ACC112 (cell line): ENCODE data around the gene GGPS1.
A peak's percentile ranks its signal among the peaks of the same experiment; 100 is the strongest.
"Not testable (repeated sequence)": the region's sequence is repeated elsewhere in the genome, so short reads cannot be mapped to it uniquely, and the experiment has no call there.

Experiments used
- H2AFZ ChIP-seq: fragments of 200-600 bp; sonication (generic); one replicate; pipeline ENCODE4 v1.6.0; 2017; ENCODE audit warnings: antibody characterized with exemption, low read length; ENCODE audit not compliant: unreplicated experiment
- H3K27ac ChIP-seq: fragments of 200-600 bp; sonication (generic); 2 replicates; pipeline ENCODE4 v1.5.1; 2014; ENCODE audit warnings: low read depth, mild to moderate bottlenecking, antibody characterized with exemption, low read length, moderate library complexity
- H3K27me3 ChIP-seq: fragments of 200-600 bp; sonication (generic); 2 replicates; pipeline ENCODE4 v1.6.1; 2014; ENCODE audit warnings: mild to moderate bottlenecking, antibody characterized with exemption, low read length, moderate library complexity, mixed read lengths; ENCODE audit not compliant: insufficient read depth
- H3K36me3 ChIP-seq: fragments of 200-600 bp; sonication (generic); 2 replicates; pipeline ENCODE4 v1.6.1; 2016; ENCODE audit warnings: mild to moderate bottlenecking, antibody characterized with exemption, low read length, moderate library complexity, mixed read lengths; ENCODE audit not compliant: insufficient read depth
- H3K4me1 ChIP-seq: fragments of 200-600 bp; sonication (generic); one replicate; pipeline ENCODE4 v1.6.1; 2016; ENCODE audit warnings: low read length, mixed read lengths; ENCODE audit not compliant: insufficient read depth, unreplicated experiment, control insufficient read depth
- H3K4me3 ChIP-seq: fragments of 200-600 bp; sonication (generic); 2 replicates; pipeline ENCODE4 v1.5.1; 2014; ENCODE audit warnings: mild to moderate bottlenecking, low read depth, low read length
- H3K79me2 ChIP-seq: fragments of 200-600 bp; sonication (generic); one replicate; pipeline ENCODE4 v1.6.0; 2016; ENCODE audit warnings: low read length; ENCODE audit not compliant: control insufficient read depth, unreplicated experiment, insufficient read depth

The GGPS1 gene

DNA sequence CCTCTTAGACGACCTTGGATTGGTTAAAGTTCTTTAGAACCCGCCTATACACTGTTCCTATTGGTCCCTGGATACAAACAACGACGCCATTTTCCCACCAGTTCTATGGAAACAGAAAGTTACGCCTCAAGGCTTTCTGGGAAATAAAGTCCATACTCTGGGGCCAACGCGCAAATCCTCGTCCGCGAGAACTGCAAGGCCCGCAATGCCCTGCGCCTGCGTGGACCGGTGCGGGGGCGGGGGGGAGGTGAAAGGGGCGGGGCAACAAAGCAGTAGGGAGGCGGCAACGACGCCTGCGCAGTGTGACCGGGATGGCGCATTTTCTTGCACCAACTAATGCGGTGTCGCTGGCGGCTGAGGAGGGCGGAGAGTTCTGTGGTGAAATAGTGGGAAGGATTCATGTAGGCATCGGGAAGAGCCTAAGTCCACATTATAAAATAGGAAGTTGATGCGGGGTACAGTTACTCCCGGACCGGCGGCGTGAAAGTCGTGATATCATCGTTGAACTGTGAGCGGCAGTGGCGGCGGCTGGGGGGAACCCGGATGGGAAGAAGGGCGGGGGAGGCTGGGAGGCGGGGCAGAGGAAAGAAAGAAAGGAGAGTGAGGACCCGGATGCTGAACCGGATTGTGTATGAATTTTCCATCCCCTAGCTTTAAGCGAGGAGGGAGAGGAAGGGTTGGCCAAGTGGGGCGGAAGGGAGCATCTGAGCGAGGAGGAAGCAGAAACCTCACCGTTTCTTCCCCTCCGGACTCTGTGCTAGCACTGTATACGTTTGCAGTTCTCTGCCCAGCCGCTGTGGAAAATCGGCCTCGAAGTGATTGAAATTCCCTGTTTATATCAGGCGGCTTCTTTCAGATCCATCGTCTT is at the start of gene GGPS1:
Gene GGPS1 (plus strand): TSS at position 300 of the 868 bp plus-strand sequence. CDS start 6,695 bp downstream, outside the sequence.
- Histone ChIP-seq H3K79me2 (peaks cover 84% of the 10 kb centered on the region), H3K36me3 (no peaks in the 10 kb centered on the region; the same call in 1 of the 2 replicates), H3K27me3 (no peaks in the 10 kb centered on the region), H3K27ac (peak within 1 kb of the TSS; percentile 80), H3K4me3 (peak within 1 kb of the TSS; percentile 93), H2AFZ (peak within 1 kb of the TSS; percentile 87), H3K4me1 (peaks cover 46% of the 10 kb centered on the region)

- Histone ChIP-seq H3K36me3 (no peaks in the 10 kb centered on the region), H3K4me3 (no peak overlapping the region), H2AFZ (no peak overlapping the region), H3K4me1 (peaks cover 4% of the 10 kb centered on the region), H3K27me3 (no peaks in the 10 kb centered on the region), H3K27ac (no peak overlapping the region), H3K79me2 (peaks cover 77% of the 10 kb centered on the region)
These were observed 49.5 kb upstream of the GGPS1 start for GRCh38 chr1:235278915-235279292.

DNA sequence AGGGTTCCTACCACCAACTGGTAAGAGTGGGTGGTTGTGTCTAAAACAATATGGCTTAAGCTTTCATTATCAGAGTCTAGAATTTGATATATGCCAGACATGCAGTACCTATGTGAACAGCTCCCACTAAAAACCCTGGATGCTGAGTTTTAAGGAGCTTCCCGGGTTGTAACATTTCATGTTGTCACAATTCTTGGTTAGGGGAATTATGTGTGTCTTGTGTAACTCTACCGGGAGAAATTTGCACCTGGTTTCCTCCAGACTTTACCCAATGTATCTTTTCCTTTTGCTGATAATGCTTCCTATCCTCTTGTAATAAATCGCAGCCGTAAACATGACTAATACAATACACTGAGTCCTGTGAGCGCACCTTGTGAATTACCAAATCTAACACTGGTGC is 48.7 kb upstream of the GGPS1 start:
- H3K4me1 ChIP-seq = peaks cover 4% of the 10 kb centered on the region
- H3K79me2 ChIP-seq = peaks cover 80% of the 10 kb centered on the region
- no peak overlapping the region for H2AFZ ChIP-seq
- no peaks in the 10 kb centered on the region for H3K27me3 ChIP-seq
- H3K36me3 ChIP-seq = no peaks in the 10 kb centered on the region
- H3K27ac ChIP-seq = no peak overlapping the region
- no peak overlapping the region for H3K4me3 ChIP-seq

DNA sequence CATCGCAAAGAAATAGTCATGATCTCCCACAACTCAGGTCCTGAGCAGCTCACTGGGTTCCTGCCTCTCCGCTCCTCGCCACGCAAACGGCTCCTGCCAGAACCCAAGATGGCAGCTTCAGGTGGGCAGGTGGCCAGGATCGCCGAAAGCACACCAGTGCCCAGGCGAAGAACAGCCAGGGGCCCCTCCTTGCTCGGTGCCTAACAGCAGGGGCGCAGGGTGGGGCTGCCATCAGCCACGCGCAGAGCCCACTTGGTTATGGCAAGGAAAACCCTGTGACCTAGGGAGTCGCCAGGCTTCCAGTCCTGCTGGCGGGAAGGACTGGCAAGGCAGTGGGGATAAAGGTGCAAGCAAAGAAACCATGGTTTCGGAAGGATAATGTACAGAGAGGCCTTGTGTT is 47.9 kb upstream of the GGPS1 start:
- peaks cover 80% of the 10 kb centered on the region for H3K79me2 ChIP-seq
- H3K4me1 ChIP-seq = peaks cover 4% of the 10 kb centered on the region
- H3K27ac ChIP-seq = no peak overlapping the region
- no peaks in the 10 kb centered on the region for H3K36me3 ChIP-seq
- H2AFZ ChIP-seq = no peak overlapping the region
- no peak overlapping the region for H3K4me3 ChIP-seq
- H3K27me3 ChIP-seq = no peaks in the 10 kb centered on the region

- H3K4me3 ChIP-seq, H3K36me3 ChIP-seq, H3K4me1 ChIP-seq, H2AFZ ChIP-seq, H3K27me3 ChIP-seq, H3K27ac ChIP-seq: not testable (repeated sequence)
- peaks cover 90% of the 10 kb centered on the region for H3K79me2 ChIP-seq
These were observed 44.7 kb upstream of the GGPS1 start for GRCh38 chr1:235283636-235284035.

DNA sequence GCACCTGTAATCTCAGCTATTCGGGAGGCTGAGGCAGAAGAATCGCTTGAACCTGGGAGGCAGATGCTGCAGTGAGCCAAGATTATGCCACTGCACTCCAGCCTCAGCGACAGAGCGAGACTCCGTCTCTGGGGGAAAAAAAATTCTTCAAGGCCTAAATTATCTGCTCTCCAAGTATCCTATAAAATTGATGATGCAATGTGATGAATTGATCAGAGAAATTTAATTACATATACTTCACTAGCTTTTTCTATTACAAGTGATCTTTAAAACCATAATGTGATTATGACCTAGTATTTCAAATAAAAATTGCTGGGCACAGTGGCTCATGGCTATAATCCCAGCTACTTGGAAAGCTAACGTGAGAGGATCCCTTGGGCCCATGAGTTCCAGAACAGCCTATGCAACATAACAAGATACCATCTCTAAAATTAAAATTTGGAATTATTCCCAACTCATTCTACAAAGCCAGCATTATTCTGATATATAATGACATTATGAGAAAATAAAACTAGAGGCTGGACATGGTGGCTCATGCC is 44.1 kb upstream of the GGPS1 start:
- Histone ChIP-seq H3K4me1 (no peaks in the 10 kb centered on the region), H2AFZ (no peak overlapping the region), H3K4me3 (no peak overlapping the region), H3K27ac (no peak overlapping the region), H3K36me3 (no peaks in the 10 kb centered on the region), H3K27me3 (no peaks in the 10 kb centered on the region), H3K79me2 (peaks cover 90% of the 10 kb centered on the region)

GRCh38 chr1:235286667-235287066 is 41.7 kb upstream of the GGPS1 start:
- no peak overlapping the region for H3K4me3 ChIP-seq

DNA sequence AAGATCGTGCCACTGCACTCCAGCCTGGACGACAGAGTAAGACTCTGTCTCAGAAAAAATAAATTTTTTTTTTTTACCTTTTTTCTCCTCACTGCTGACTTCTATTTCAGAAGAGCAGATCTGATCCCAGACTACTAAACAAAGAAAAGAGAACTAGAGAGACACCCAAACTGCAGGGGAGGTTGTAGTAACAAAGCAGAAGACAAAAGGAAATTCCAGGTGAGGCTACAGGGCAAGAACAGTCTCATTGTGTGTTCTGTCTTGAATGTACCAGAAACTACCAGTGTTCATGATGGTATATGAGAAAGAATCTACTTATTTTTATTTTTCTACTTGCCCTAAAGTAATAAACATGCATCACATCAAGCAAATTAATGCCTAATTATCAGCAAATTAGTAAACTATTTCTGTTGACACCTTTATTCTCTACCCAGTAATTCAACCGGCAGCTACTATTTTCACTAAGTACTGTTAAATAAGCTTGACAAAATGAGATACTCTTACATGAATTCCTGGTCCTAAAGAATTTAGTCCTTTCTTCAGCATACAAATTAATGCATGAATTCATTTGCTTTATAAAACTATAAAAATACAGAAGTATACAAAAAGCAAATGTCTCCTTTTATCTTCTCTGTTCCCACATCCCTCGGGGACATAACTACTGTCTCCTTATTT is 41.0 kb upstream of the GGPS1 start:
- peaks cover 89% of the 10 kb centered on the region for H3K79me2 ChIP-seq
- H3K36me3 ChIP-seq = no peaks in the 10 kb centered on the region

More at GRCh38 chr1:235286667-235287066, 41.7 kb upstream of the GGPS1 start:
- H3K27ac ChIP-seq = no peak overlapping the region
- H2AFZ ChIP-seq = no peak overlapping the region
- peaks cover 90% of the 10 kb centered on the region for H3K79me2 ChIP-seq
- H3K36me3 ChIP-seq = no peaks in the 10 kb centered on the region
- no peaks in the 10 kb centered on the region for H3K4me1 ChIP-seq
- H3K27me3 ChIP-seq = no peaks in the 10 kb centered on the region

DNA sequence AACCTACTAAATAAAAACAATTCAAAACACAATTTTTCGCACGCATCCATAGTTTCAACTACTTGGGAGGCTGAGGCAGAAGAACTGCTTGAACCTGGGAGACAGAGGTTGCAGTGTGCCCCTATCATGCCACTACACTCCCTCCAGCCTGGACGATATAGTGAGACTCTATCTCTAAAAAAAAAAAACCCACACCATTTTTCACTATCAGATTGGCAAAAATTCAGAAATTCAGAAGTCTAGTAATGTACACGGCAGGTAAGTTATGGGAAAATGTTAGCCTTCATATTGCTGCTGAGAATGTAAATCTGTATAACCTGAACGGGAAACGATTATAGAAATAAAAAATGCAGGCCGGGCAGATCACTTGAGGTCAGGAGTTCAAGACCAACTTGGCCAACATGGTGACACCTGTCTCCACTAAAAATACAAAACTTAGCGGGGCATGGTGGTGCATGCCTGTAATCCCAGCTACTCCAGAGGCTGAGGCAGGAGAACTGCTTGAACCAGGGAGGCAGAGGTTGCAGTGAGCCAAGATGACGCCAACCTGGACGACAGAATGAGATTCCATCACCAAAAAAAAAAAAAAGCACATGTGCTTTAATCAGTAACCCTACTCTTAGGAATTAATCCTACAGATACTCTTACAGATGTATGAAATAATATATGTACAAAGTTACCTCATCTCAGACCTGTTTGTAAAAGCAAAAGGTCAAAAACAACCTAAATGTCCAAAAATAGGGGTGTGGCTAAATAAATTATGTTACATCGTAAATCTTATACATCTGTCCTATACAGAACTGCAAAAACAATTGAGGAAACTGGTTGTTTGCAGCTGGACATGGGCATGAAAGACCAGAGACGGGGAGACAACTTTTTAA is 38.3 kb upstream of the GGPS1 start:
- Histone ChIP-seq H3K79me2 (peaks cover 88% of the 10 kb centered on the region), H3K27ac (no peak overlapping the region), H2AFZ (no peak overlapping the region), H3K36me3 (no peaks in the 10 kb centered on the region), H3K27me3 (no peaks in the 10 kb centered on the region), H3K4me1 (no peaks in the 10 kb centered on the region), H3K4me3 (no peak overlapping the region)

More for the DNA sequence above, 41.0 kb upstream of the GGPS1 start:
- H3K27me3 ChIP-seq = no peaks in the 10 kb centered on the region
- no peaks in the 10 kb centered on the region for H3K4me1 ChIP-seq
- H2AFZ ChIP-seq = no peak overlapping the region
- H3K27ac ChIP-seq = no peak overlapping the region
- H3K4me3 ChIP-seq = no peak overlapping the region
